Measurements from ENCODE around the gene FAXDC2.

DNA sequence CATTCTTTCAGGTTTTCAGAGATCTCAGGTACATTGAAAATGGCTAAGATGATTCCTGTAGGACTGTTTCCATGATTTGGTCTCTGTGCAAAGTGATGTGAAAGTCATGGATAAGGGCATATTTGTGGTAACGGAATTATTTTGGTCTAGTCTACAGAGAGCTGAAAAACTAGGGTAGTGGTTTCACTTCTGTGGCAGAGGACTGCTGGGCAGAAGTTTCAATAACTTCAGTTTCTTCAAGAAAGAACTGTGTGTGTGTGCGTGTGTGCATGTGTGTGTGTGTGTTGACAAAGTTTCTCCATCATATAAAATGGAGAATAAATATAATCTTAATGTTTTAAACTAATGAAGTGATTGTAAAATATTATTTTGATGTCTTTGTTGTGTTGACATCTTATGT is 12.4 kb upstream of the FAXDC2 start:
- TF ChIP-seq EZH2 (IDR thresholded peaks at IDR 0.05; ENCODE audit: insufficient read depth, low read length): no peak
- no peak for TF ChIP-seq CTCF (IDR thresholded peaks at IDR 0.05; ENCODE audit: insufficient read depth, low read depth, low read length)
